ENCODE measurements around the gene TBC1D24. TPM values are rescaled to one million over a fixed set of nuclear protein-coding genes. Genes with fewer than 3 reads are reported as not detected.
"Not testable (repeated sequence)": the region's sequence is repeated elsewhere in the genome, so short reads cannot be mapped to it uniquely, and the experiment has no call there.

TBC1D24 gene
- total RNA-seq, 1 donor from 2014 or later: 7.8 TPM

GRCh38 chr16:2534335-2534734, 59.4 kb downstream of the TBC1D24 start:
- not testable (repeated sequence) for H3K9me3 ChIP-seq (ENCODE audit: control insufficient read depth in 3 of 3, low read length in 3 of 3); H3K27me3 ChIP-seq (ENCODE audit: control insufficient read depth in 3 of 3, insufficient read depth in 3 of 3, low read length in 3 of 3); H3K9ac ChIP-seq (ENCODE audit: low read depth in 1 of 3, low read length in 3 of 3); H3K27ac ChIP-seq (ENCODE audit: low read depth, low read length); H3K36me3 ChIP-seq (ENCODE audit: control insufficient read depth in 3 of 3, insufficient read depth in 3 of 3, low read length in 3 of 3); H3K4me3 ChIP-seq (ENCODE audit: low read length in 3 of 3)
- peaks cover 25 to 43% (median 33%) of the 10 kb centered on the region in 3 donors for H3K4me1 ChIP-seq (ENCODE audit: control insufficient read depth in 3 of 3, insufficient read depth in 3 of 3, low read length in 3 of 3)

GRCh38 chr16:2535625-2536013, 60.7 kb downstream of the TBC1D24 start:
- H3K27ac ChIP-seq (ENCODE audit: low read depth, low read length): no peak overlapping the region
- peaks cover 36 to 50% (median 43%) of the 10 kb centered on the region in 3 donors for H3K4me1 ChIP-seq (ENCODE audit: control insufficient read depth in 3 of 3, insufficient read depth in 3 of 3, low read length in 3 of 3)
- H3K9ac ChIP-seq (ENCODE audit: low read depth in 1 of 3, low read length in 3 of 3): peak overlapping the region in 1 of 3 donors; percentile 11

GRCh38 chr16:2537451-2538379, 62.8 kb downstream of the TBC1D24 start, which contains the start of gene PDPK1:
PDPK1 (plus strand) TSS chr16:2538021; CDS start chr16:2538113, 92 bp downstream.
- Histone ChIP-seq H3K4me1 (ENCODE audit: control insufficient read depth in 3 of 3, insufficient read depth in 3 of 3, low read length in 3 of 3) (peaks cover 31 to 44% (median 38%) of the 10 kb centered on the region in 3 donors), H3K9ac (ENCODE audit: low read depth in 1 of 3, low read length in 3 of 3) (peak within 1 kb of the TSS; percentile 70 to 87 (median 84)), H3K4me3 (ENCODE audit: low read length in 3 of 3) (peak within 1 kb of the TSS; percentile 80 to 85 (median 82)), H3K9me3 (ENCODE audit: control insufficient read depth in 3 of 3, low read length in 3 of 3) (no peaks in the 10 kb centered on the region), H3K27me3 (ENCODE audit: control insufficient read depth in 3 of 3, insufficient read depth in 3 of 3, low read length in 3 of 3) (no peaks in the 10 kb centered on the region), H3K36me3 (ENCODE audit: control insufficient read depth in 3 of 3, insufficient read depth in 3 of 3, low read length in 3 of 3) (peaks cover 0 to 2% (median 0%) of the 10 kb centered on the region in 3 donors), H3K27ac (ENCODE audit: low read depth, low read length) (peak within 1 kb of the TSS; percentile 75)

More at GRCh38 chr16:2535625-2536013, 60.7 kb downstream of the TBC1D24 start:
- no peaks in the 10 kb centered on the region for H3K27me3 ChIP-seq (ENCODE audit: control insufficient read depth in 3 of 3, insufficient read depth in 3 of 3, low read length in 3 of 3)
- peaks cover 0 to 2% (median 0%) of the 10 kb centered on the region in 3 donors for H3K36me3 ChIP-seq (ENCODE audit: control insufficient read depth in 3 of 3, insufficient read depth in 3 of 3, low read length in 3 of 3)
- no peak overlapping the region for H3K4me3 ChIP-seq (ENCODE audit: low read length in 3 of 3)
- no peaks in the 10 kb centered on the region for H3K9me3 ChIP-seq (ENCODE audit: control insufficient read depth in 3 of 3, low read length in 3 of 3)

- not testable (repeated sequence) for H3K4me3 ChIP-seq (ENCODE audit: low read length in 3 of 3); H3K27me3 ChIP-seq (ENCODE audit: control insufficient read depth in 3 of 3, insufficient read depth in 3 of 3, low read length in 3 of 3); H3K9me3 ChIP-seq (ENCODE audit: control insufficient read depth in 3 of 3, low read length in 3 of 3); H3K27ac ChIP-seq (ENCODE audit: low read depth, low read length); H3K36me3 ChIP-seq (ENCODE audit: control insufficient read depth in 3 of 3, insufficient read depth in 3 of 3, low read length in 3 of 3)
- peak overlapping the region in 1 of 3 donors; percentile 57 for H3K9ac ChIP-seq (ENCODE audit: low read depth in 1 of 3, low read length in 3 of 3)
- H3K4me1 ChIP-seq (ENCODE audit: control insufficient read depth in 3 of 3, insufficient read depth in 3 of 3, low read length in 3 of 3): peaks cover 29 to 41% (median 35%) of the 10 kb centered on the region in 3 donors
Observed at GRCh38 chr16:2539192-2539844, 64.4 kb downstream of the TBC1D24 start.

GRCh38 chr16:2539845-2540458, 65.0 kb downstream of the TBC1D24 start:
- not testable (repeated sequence) for H3K27ac ChIP-seq (ENCODE audit: low read depth, low read length); H3K4me3 ChIP-seq (ENCODE audit: low read length in 3 of 3); H3K27me3 ChIP-seq (ENCODE audit: control insufficient read depth in 3 of 3, insufficient read depth in 3 of 3, low read length in 3 of 3); H3K36me3 ChIP-seq (ENCODE audit: control insufficient read depth in 3 of 3, insufficient read depth in 3 of 3, low read length in 3 of 3); H3K9me3 ChIP-seq (ENCODE audit: control insufficient read depth in 3 of 3, low read length in 3 of 3)
- H3K4me1 ChIP-seq (ENCODE audit: control insufficient read depth in 3 of 3, insufficient read depth in 3 of 3, low read length in 3 of 3): peaks cover 29 to 41% (median 35%) of the 10 kb centered on the region in 3 donors
- peak overlapping the region in 1 of 3 donors; percentile 57 for H3K9ac ChIP-seq (ENCODE audit: low read depth in 1 of 3, low read length in 3 of 3)

- H3K4me1 ChIP-seq (ENCODE audit: control insufficient read depth in 3 of 3, insufficient read depth in 3 of 3, low read length in 3 of 3): peaks cover 29 to 38% (median 33%) of the 10 kb centered on the region in 3 donors
- not testable (repeated sequence) for H3K9ac ChIP-seq (ENCODE audit: low read depth in 1 of 3, low read length in 3 of 3); H3K4me3 ChIP-seq (ENCODE audit: low read length in 3 of 3); H3K27me3 ChIP-seq (ENCODE audit: control insufficient read depth in 3 of 3, insufficient read depth in 3 of 3, low read length in 3 of 3); H3K27ac ChIP-seq (ENCODE audit: low read depth, low read length); H3K36me3 ChIP-seq (ENCODE audit: control insufficient read depth in 3 of 3, insufficient read depth in 3 of 3, low read length in 3 of 3); H3K9me3 ChIP-seq (ENCODE audit: control insufficient read depth in 3 of 3, low read length in 3 of 3)
Observed at GRCh38 chr16:2540912-2541311, 66.0 kb downstream of the TBC1D24 start.

GRCh38 chr16:2541409-2541808, 66.5 kb downstream of the TBC1D24 start:
- not testable (repeated sequence) for H3K27ac ChIP-seq (ENCODE audit: low read depth, low read length); H3K27me3 ChIP-seq (ENCODE audit: control insufficient read depth in 3 of 3, insufficient read depth in 3 of 3, low read length in 3 of 3); H3K9me3 ChIP-seq (ENCODE audit: control insufficient read depth in 3 of 3, low read length in 3 of 3); H3K4me3 ChIP-seq (ENCODE audit: low read length in 3 of 3); H3K36me3 ChIP-seq (ENCODE audit: control insufficient read depth in 3 of 3, insufficient read depth in 3 of 3, low read length in 3 of 3)
- peaks cover 25 to 36% (median 28%) of the 10 kb centered on the region in 3 donors for H3K4me1 ChIP-seq (ENCODE audit: control insufficient read depth in 3 of 3, insufficient read depth in 3 of 3, low read length in 3 of 3)
- peak overlapping the region in 1 of 3 donors; percentile 54 for H3K9ac ChIP-seq (ENCODE audit: low read depth in 1 of 3, low read length in 3 of 3)

- H3K4me1 ChIP-seq (ENCODE audit: control insufficient read depth in 3 of 3, insufficient read depth in 3 of 3, low read length in 3 of 3): peaks cover 19 to 34% (median 23%) of the 10 kb centered on the region in 3 donors
- not testable (repeated sequence) for H3K27ac ChIP-seq (ENCODE audit: low read depth, low read length)
Observed at GRCh38 chr16:2543771-2544170, 68.8 kb downstream of the TBC1D24 start.

GRCh38 chr16:2550283-2550878, 75.5 kb downstream of the TBC1D24 start:
- not testable (repeated sequence) for H3K27me3 ChIP-seq (ENCODE audit: control insufficient read depth in 3 of 3, insufficient read depth in 3 of 3, low read length in 3 of 3); H3K4me3 ChIP-seq (ENCODE audit: low read length in 3 of 3); H3K9me3 ChIP-seq (ENCODE audit: control insufficient read depth in 3 of 3, low read length in 3 of 3); H3K36me3 ChIP-seq (ENCODE audit: control insufficient read depth in 3 of 3, insufficient read depth in 3 of 3, low read length in 3 of 3); H3K27ac ChIP-seq (ENCODE audit: low read depth, low read length); H3K9ac ChIP-seq (ENCODE audit: low read depth in 1 of 3, low read length in 3 of 3); H3K4me1 ChIP-seq (ENCODE audit: control insufficient read depth in 3 of 3, insufficient read depth in 3 of 3, low read length in 3 of 3)

More at GRCh38 chr16:2543771-2544170, 68.8 kb downstream of the TBC1D24 start:
- not testable (repeated sequence) for H3K4me3 ChIP-seq (ENCODE audit: low read length in 3 of 3); H3K9me3 ChIP-seq (ENCODE audit: control insufficient read depth in 3 of 3, low read length in 3 of 3); H3K27me3 ChIP-seq (ENCODE audit: control insufficient read depth in 3 of 3, insufficient read depth in 3 of 3, low read length in 3 of 3); H3K36me3 ChIP-seq (ENCODE audit: control insufficient read depth in 3 of 3, insufficient read depth in 3 of 3, low read length in 3 of 3); H3K9ac ChIP-seq (ENCODE audit: low read depth in 1 of 3, low read length in 3 of 3)

All from skeletal muscle tissue (tissue), 4 donors.